GM10847 (cell line): ENCODE data around the gene DNMT3L.

Experiments
- POLR2A ChIP-seq: IDR thresholded peaks from 2 replicates; pipeline ENCODE4 v1.6.1; 2011; ENCODE audit not compliant: insufficient read length; ENCODE audit errors: extremely low read depth

DNMT3L gene

GRCh38 chr21:44297525-44298290 lies 36.0 kb upstream of the DNMT3L start:
- no peak for TF ChIP-seq POLR2A

DNA sequence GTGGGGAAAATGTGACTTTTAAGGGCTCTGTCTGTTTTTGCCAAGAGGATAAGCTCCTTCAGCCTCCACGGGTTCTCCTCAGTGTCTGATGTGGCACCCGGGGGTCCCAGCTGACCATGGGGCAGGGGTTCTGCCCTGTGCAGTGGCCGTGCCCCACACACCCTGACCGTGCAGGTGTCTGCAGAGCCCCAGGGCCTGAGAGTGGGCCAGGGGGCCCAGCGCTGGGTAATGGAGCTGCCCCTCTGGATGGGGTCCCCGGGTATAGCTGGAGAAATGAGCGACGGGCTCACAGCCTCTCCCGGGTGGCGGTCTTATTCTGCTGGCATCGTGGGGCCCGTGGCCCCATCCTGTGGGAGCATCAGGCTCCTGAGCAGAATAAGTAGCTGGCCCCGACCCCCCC lies 35.2 kb upstream of the DNMT3L start:
- no peak for TF ChIP-seq POLR2A

- TF ChIP-seq POLR2A: no peak
Measured at GRCh38 chr21:44296103-44296519, 34.4 kb upstream of the DNMT3L start.

DNA sequence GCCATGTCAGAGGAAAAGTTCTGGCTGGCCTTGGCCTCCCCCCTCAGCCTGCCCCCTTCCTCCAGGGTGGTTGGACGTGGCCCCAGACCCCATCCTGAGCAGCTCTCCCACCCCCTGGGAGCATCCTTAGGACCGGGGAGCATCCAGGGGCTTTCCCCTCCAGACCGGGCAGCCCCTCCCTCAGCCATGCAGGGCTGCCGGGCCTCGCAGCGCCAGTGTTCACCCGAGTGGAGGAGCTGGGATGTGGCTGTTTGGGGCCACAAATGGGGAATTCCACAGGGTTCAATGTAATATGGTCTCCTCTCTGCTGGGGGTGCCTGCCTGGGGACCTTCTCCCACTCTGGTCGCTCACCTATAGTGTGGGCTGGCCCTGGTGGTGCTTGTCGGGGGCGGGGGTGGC lies 33.9 kb upstream of the DNMT3L start:
- no peak for TF ChIP-seq POLR2A

DNA sequence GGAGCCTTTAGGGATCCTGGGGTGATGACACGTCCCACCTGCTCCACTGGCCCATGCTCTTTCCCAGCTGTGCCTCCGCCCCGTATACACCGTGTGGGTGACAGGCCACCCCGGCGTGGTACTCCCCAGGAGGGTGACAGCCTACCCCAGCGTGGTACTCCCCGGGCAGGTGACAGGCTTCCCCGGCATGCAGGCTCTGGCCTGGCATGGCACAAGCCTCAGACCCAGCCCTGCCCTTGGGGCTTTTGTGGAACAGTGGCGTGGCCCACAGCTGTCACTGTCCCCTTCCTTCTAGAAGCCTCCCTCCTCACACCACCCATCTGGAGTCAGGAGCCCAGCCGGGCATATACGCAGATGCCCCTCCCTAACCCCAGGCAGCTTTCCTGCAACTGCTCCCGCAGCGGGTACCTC lies 33.5 kb upstream of the DNMT3L start:
- TF ChIP-seq POLR2A: no peak

DNA sequence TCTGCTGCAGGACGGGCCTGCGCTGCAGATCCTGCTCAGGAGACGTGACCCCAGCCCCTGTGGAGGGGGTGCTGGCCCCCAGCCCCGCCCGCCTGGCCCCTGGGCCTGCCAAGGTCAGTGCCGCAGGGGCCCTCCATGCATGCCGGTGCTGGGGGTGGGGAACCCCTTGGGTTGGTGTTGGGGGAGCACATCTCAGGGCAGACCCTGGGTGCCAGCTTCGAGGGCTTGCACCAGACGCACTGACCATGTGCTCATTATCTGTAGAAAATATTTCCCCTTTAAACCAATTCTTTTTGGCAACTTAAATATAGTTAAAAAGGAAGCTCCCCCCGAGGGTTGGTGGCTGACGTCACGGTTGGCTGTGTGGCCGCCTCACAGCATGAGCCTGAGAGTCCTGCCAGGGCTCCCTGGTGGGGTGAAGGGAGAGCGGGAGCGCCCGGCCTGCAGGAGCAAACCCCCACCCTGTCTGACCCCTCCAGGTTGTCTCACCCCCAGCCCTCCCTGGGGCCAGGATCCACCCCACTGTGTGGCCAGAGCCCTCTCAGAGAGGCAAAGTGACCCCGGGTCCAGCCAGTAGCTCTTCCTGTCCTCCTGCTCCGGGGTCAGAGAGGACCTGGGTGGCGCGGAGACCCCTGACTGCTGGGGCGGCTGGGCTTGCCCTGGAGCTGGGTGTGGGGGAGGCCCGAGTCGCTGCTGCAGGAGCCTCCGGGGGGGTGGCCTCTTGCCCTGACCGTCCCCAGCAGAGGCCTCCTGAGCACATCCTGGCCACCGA lies 32.9 kb upstream of the DNMT3L start:
- no peak for TF ChIP-seq POLR2A

- no peak for TF ChIP-seq POLR2A
Measured at GRCh38 chr21:44293551-44294231, 32.0 kb upstream of the DNMT3L start.

GRCh38 chr21:44292812-44293195 lies 31.1 kb upstream of the DNMT3L start:
- TF ChIP-seq POLR2A: no peak

DNA sequence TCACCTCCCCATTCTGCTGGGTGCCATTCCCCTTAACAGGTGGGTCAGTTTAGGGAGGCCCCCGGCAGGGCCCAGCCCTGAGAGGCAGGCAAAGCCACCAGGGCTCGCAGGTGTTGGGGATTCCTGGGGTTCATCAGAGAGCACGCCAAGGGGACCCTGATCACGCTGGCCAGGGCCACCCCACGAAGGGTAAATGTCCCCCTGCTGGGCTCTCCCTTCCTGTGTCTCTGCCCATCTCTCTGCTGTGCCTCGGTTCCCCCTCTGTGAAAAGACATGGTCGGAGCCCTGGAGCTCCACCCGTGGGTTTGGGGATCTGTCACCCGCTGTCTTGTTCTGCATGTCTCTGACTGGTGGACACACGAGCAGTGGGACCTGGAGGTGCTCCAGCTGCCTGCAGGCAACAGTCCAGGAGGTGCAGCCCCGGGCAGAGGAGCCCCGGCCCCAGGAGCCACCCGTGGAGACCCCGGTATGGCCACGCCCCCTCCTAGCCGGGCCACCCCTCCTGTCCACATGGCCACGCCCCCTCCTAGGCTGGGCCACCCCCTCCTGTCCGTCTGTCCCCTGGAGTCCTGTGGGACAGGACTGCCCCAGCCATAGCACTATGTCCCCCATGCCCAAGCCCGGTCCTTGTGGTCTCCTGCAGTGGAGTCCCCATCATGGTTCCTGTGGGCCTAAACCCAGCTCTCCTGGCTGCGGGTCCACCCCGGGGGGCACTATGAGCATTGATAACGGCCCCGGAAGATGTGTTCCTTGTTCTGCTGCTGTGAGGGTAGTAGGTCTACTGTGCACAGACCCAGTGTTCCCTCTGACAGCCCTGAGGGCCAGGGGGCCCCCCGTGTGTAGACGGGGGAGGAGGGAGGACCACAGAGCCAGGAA lies 30.5 kb upstream of the DNMT3L start:
- no peak for TF ChIP-seq POLR2A

GRCh38 chr21:44291078-44291935 lies 29.6 kb upstream of the DNMT3L start:
- no peak for TF ChIP-seq POLR2A

DNA sequence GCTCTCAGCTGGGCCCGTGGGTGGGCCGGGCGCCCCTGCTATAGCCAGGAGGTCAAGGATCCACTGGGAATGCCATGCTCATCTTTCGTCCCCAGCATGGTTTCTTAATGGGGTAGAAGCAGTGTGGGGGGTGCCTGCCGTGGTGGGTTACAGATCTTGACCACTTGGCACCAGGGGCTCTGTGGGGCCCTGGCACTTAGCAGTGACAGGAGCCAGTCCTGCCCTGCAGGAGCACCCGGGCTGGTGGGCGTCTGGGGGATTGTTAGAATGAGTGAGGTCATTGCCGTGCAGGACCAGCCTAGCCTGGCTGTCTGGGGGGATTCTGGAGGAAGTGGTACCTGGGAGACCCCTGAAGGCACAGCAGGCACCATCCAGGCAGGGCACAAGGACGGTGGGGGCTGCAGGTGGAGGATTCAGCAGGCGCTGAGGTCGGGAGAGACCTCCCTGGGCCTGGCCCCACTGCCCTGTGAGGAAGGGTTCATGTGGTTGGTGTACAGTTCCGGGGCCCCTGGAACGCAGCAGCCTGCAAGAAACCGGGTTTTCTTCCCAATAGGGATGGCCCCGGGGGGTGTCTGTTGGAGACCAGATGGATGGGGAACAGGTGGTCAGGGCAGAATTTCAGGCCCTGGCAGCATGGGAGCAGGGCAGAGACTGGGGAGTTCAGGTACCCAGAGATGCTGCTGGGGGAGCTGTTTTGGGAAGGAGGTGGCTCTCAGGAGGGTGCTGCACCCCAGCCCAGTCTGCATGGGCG lies 28.8 kb upstream of the DNMT3L start:
- no peak for TF ChIP-seq POLR2A

DNA sequence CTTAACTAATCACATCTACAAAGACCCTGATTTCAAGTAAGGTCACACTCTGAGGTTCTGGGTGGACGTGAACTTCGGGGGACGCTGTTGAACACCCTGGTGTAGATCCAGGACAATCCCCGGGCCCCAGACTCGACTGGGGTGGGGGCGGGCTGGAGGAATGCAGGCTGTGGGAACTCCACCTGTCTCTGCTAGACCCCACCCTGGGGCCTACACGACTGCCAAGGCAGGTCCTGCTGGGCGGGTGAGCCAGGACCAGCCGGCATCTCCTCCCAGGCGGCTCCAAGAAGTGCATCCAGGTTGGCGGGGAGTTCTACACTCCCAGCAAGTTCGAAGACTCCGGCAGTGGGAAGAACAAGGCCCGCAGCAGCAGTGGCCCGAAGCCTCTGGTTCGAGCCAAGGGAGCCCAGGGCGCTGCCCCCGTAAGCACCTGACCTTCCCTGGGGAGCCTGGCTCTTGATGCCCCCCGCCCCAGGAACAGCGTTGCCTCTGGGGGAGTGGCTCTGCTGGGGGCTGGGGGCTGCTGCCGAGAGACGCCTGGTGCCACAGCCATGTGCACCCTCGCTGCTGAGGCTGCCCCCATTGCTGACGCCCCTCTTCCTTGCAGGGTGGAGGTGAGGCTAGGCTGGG lies 27.8 kb upstream of the DNMT3L start:
- no peak for TF ChIP-seq POLR2A

- no peak for TF ChIP-seq POLR2A
Measured at GRCh38 chr21:44288251-44289110, 26.8 kb upstream of the DNMT3L start.
